ENCODE results near the gene PTPN14. TPM values are rescaled to one million over a fixed set of nuclear protein-coding genes. Genes with fewer than 3 reads are reported as not detected.

PTPN14 gene
- total RNA-seq, 1 experiment from 2014 or later, result 37.5 TPM

DNA sequence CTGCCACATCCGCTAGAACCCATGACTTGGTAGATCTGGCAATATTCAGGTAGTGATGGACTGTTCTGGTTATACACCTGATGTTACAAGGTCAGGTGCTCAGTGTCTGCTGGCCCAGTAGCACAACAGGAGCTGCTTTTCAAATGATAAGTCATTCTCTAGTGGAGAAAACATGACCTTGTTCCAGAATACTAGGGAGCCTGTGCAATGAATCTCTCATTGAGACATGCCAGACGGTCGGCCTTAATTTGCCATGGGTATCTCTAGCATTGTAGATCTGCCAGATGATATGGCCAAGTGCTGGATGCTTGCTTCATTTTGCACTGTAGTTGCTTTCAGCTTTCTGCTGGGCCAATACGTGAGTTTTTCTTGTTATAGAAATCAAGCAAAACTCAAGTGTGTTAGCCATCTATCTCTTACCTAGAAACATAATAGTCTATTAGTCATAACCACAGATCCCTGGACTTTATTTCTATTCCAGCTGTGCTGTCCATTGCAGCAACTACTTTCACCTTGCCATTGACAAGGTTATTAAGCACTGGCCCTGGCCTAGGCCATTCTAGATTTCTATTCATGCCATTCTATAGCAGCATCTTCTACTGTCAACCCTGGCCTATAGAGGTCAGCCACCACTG, 37.7 kb upstream of the PTPN14 start (continued):
- TF ChIP-seq, protein P1, sequence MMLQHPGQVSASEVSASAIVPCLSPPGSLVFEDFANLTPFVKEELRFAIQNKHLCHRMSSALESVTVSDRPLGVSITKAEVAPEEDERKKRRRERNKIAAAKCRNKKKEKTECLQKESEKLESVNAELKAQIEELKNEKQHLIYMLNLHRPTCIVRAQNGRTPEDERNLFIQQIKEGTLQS (IDR thresholded peaks at IDR 0.05), result no peak
- TF ChIP-seq YY1 (IDR thresholded peaks at IDR 0.05; ENCODE audit: extremely low read depth, insufficient replicate concordance, low read depth, low read length), result no peak
- no peak for TF ChIP-seq ELF1 (IDR thresholded peaks at IDR 0.05; ENCODE audit: borderline replicate concordance, low read depth)

DNA sequence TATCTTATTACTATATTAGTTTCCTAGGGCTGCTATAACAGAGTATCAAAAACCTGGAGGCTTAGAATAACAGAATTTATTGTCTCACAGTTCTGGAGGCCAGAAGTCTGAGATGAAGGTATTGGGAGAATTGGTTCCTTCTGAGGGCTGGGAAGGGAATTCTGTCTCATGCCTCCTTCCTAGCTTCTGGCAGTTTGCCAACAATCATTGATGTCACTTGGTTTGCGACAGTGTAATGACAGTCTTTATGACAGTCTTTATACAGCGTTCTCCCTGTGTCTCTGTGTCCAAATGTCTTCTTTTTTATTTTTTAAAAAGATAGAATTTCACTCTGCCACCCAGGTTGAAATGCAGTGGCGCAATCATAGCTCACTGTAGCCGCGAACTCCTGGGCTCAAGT, 35.8 kb upstream of the PTPN14 start:
- ChIA-PET RAD21 (ENCODE audit: low non-redundant PET in 1 of 2, low total read pairs in 2 of 2, uncharacterized antibody in 2 of 2, unreplicated experiment in 2 of 2) (no interaction called here), POLR2A (no interaction called here), CTCF (interaction anchor here (4.2 to 8.7 kb wide), 2 partner anchors 199 to 255 kb away, joined by 18 to 130 read pairs; no protein-coding TSS in a partner anchor)
- no peaks in the 10 kb centered on the region for H3K9me3 ChIP-seq (ENCODE audit: control insufficient read depth in 1 of 2, insufficient read depth in 1 of 2, low read depth in 1 of 2, low read length in 2 of 2)
- H3K4me3 ChIP-seq (replicated peaks in 1 of 2; ENCODE audit: low read depth in 1 of 2, low read length in 2 of 2), result no peak overlapping the region
- BruUV-seq (replicated peaks), result no TSS peak
- no peak for DNase-seq (ENCODE audit: low read depth, low spot score)
- H3K9me2 ChIP-seq (ENCODE audit: insufficient read depth), result no peaks in the 10 kb centered on the region
- intact Hi-C loops (cut with micrococcal nuclease), result no loop called here
- H3K4me2 ChIP-seq (ENCODE audit: low read length), result no peak overlapping the region
- no peaks in the 10 kb centered on the region for H4K20me1 ChIP-seq (ENCODE audit: insufficient read depth)
- H3K36me3 ChIP-seq (ENCODE audit: control insufficient read depth in 1 of 2, insufficient read depth in 2 of 2, low read length in 2 of 2), result no peaks in the 10 kb centered on the region
- H3K27me3 ChIP-seq (ENCODE audit: insufficient read depth, low read length), result no peaks in the 10 kb centered on the region
- H3K79me2 ChIP-seq (ENCODE audit: insufficient read depth, low read length), result no peaks in the 10 kb centered on the region
- TF ChIP-seq SIN3A (IDR thresholded peaks at IDR 0.05; ENCODE audit: low read depth) (no peak), ZFX (IDR thresholded peaks at IDR 0.05) (no peak), SRF (IDR thresholded peaks at IDR 0.05; ENCODE audit: low read depth) (no peak), EZH2 (IDR thresholded peaks at IDR 0.05) (no peak), POLR2A (IDR thresholded peaks at IDR 0.05; ENCODE audit: borderline replicate concordance, extremely low read depth, insufficient read depth, insufficient read length) (no peak), POLR2AphosphoS5 (IDR thresholded peaks at IDR 0.05; ENCODE audit: low read depth, low read length) (no peak), JUND (IDR thresholded peaks at IDR 0.05) (no peak)
- TF ChIP-seq, protein P1 (IDR thresholded peaks at IDR 0.05), result no peak
- H3K4me1 ChIP-seq (ENCODE audit: control insufficient read depth in 1 of 2, insufficient read depth in 2 of 2, low read length in 2 of 2), result peaks cover under 1 to 9% of the 10 kb centered on the region in 2 experiments; a peak in 3 of 4 replicates
- no peak overlapping the region for H3K9ac ChIP-seq (ENCODE audit: low read length)
- ATAC-seq, result no peak
- no peak overlapping the region for H2AFZ ChIP-seq (ENCODE audit: low read depth, low read length, poor library complexity, severe bottlenecking)
- no peak overlapping the region for H3K27ac ChIP-seq (ENCODE audit: low read depth, low read length)
